ENCODE data around the gene OR7G2. TPM values are rescaled to one million over a fixed set of nuclear protein-coding genes. Genes with fewer than 3 reads are reported as not detected.
"Not testable (repeated sequence)": the region's sequence is repeated elsewhere in the genome, so short reads cannot be mapped to it uniquely, and the experiment has no call there.

Gene OR7G2
- total RNA-seq, 2 donors from 2014 or later, result not detected

DNA sequence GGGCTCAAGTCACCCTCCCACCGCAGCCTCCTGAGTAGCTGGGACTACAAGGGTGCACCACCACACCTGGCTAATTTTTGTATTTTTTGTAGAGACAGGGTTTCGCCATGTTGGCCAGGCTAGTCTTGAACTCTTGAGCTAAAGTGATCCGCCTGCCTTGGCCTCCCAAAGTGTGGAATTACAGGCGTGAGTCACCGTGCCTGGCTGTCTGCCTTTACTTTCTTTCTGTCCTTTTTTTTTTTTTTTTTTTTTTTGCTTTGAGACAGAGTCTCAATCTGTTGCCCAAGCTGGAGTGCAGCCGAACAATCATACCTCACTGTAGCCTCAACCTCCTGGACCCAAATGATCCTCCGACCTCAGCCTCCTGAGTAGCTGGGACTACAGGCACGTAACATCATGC, 45.4 kb downstream of the OR7G2 start:
- no peaks in the 10 kb centered on the region for H3K4me1 Mint-ChIP-seq (ENCODE audit: low read depth)
- ATAC-seq (replicated peaks in 1 of 2), result no peak
- H3K27ac Mint-ChIP-seq, result no peak overlapping the region

GRCh38 chr19:9060564-9061340, 46.5 kb downstream of the OR7G2 start:
- no peak overlapping the region for H3K27ac Mint-ChIP-seq
- H3K4me1 Mint-ChIP-seq (ENCODE audit: low read depth), result no peaks in the 10 kb centered on the region
- DNase-seq, result no peak
- no peaks in the 10 kb centered on the region for H3K36me3 Mint-ChIP-seq (ENCODE audit: insufficient read depth in 2 of 2)
- H3K27me3 Mint-ChIP-seq (ENCODE audit: low read depth), result no peaks in the 10 kb centered on the region
- no peak overlapping the region for H3K4me3 Mint-ChIP-seq
- no peak for ATAC-seq (replicated peaks in 1 of 2)
- H3K9me3 Mint-ChIP-seq, result no peaks in the 10 kb centered on the region

More for the DNA sequence above, 45.4 kb downstream of the OR7G2 start:
- DNase-seq, result no peak
- no peaks in the 10 kb centered on the region for H3K27me3 Mint-ChIP-seq (ENCODE audit: low read depth)
- no peaks in the 10 kb centered on the region for H3K9me3 Mint-ChIP-seq
- H3K36me3 Mint-ChIP-seq (ENCODE audit: insufficient read depth in 2 of 2), result no peaks in the 10 kb centered on the region
- H3K4me3 Mint-ChIP-seq, result no peak overlapping the region

DNA sequence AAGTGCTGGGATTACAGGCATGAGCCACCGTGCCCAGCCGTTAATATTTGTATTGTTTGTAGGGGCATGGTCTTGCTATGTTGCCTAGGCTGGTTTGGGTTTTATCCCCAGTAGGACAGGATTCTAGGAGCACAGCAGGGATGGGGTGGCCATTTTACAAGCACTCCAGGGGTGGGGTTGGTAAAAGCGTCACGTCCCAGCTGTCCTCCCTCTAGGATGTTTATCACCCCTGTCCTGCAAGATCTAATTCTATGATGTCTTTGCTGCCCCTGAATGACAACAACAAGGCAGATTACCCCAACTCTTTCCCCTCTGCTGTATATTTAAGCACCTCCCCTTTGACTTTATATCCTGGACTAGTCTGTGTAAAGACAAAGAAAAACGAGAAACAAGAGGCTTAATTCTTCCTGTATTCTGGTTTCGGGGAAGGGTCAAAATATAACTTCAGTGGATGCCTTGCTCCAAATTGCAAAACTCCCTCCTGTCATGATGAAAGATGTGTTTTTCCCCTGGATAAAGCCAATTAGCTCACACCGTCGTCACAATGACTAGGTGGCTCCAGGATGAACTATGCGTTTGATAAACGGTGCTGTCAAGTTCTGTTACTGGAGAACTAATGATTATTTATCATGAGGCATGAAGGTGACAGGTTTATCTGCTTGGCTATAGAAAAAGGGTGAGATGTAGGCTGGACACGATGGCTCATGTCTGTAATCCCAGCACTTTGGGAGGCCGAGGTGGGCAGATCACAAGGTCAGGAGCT, 48.2 kb downstream of the OR7G2 start:
- Mint-ChIP-seq H3K9me3 (no peaks in the 10 kb centered on the region), H3K4me1 (ENCODE audit: low read depth) (no peaks in the 10 kb centered on the region), H3K27ac (no peak overlapping the region), H3K27me3 (ENCODE audit: low read depth) (no peaks in the 10 kb centered on the region), H3K36me3 (ENCODE audit: insufficient read depth in 2 of 2) (no peaks in the 10 kb centered on the region), H3K4me3 (no peak overlapping the region)
- DNase-seq (no peak), ATAC-seq (replicated peaks in 1 of 2) (no peak)

GRCh38 chr19:9057505-9058258, 49.6 kb downstream of the OR7G2 start:
- Mint-ChIP-seq H3K36me3 (ENCODE audit: insufficient read depth in 2 of 2) (no peaks in the 10 kb centered on the region), H3K4me3 (no peak overlapping the region), H3K27me3 (ENCODE audit: low read depth) (no peaks in the 10 kb centered on the region), H3K4me1 (ENCODE audit: low read depth) (no peaks in the 10 kb centered on the region), H3K27ac (no peak overlapping the region), H3K9me3 (no peaks in the 10 kb centered on the region)
- ATAC-seq (replicated peaks in 1 of 2) (no peak), DNase-seq (no peak)

- not testable (repeated sequence) for DNase-seq; H3K27me3 Mint-ChIP-seq (ENCODE audit: low read depth); H3K4me3 Mint-ChIP-seq; H3K27ac Mint-ChIP-seq; H3K9me3 Mint-ChIP-seq; H3K4me1 Mint-ChIP-seq (ENCODE audit: low read depth); ATAC-seq (replicated peaks in 1 of 2); H3K36me3 Mint-ChIP-seq (ENCODE audit: insufficient read depth in 2 of 2)
Observed at GRCh38 chr19:9056131-9056530, 51.1 kb downstream of the OR7G2 start.

GRCh38 chr19:9054765-9055164, 52.5 kb downstream of the OR7G2 start:
- Mint-ChIP-seq H3K27me3 (ENCODE audit: low read depth) (no peaks in the 10 kb centered on the region), H3K9me3 (no peaks in the 10 kb centered on the region), H3K27ac (no peak overlapping the region), H3K4me3 (no peak overlapping the region), H3K36me3 (ENCODE audit: insufficient read depth in 2 of 2) (no peaks in the 10 kb centered on the region), H3K4me1 (ENCODE audit: low read depth) (no peaks in the 10 kb centered on the region)
- ATAC-seq (replicated peaks in 1 of 2) (no peak), DNase-seq (no peak)

- H3K27me3 Mint-ChIP-seq (ENCODE audit: low read depth), result no peaks in the 10 kb centered on the region
- DNase-seq, result no peak
- H3K4me1 Mint-ChIP-seq (ENCODE audit: low read depth), result no peaks in the 10 kb centered on the region
- H3K36me3 Mint-ChIP-seq (ENCODE audit: insufficient read depth in 2 of 2), result no peaks in the 10 kb centered on the region
- no peak overlapping the region for H3K4me3 Mint-ChIP-seq
- H3K27ac Mint-ChIP-seq, result no peak overlapping the region
- H3K9me3 Mint-ChIP-seq, result no peaks in the 10 kb centered on the region
- ATAC-seq (replicated peaks in 1 of 2), result no peak
Observed at GRCh38 chr19:9054207-9054606, 53.1 kb downstream of the OR7G2 start.

DNA sequence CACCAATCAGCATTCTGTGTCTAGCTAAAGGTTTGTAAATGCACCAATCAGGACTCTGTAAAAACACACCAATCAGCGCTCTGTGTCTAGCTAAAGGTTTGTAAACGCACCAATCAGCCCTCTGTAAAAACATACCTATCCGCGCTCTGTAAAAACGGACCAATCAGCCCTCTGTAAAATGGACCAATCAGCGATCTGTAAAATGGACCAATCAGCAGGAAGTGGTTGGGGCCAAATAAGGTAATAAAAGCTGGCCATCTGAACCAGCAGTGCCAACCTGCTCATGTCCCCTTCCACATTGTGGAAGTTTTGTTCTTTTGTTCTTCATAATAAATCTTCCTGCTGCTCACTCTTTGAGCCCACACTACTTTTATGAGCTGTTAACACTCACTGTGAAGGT, 53.6 kb downstream of the OR7G2 start:
- H3K9me3 Mint-ChIP-seq, H3K4me3 Mint-ChIP-seq, DNase-seq: not testable (repeated sequence)

DNA sequence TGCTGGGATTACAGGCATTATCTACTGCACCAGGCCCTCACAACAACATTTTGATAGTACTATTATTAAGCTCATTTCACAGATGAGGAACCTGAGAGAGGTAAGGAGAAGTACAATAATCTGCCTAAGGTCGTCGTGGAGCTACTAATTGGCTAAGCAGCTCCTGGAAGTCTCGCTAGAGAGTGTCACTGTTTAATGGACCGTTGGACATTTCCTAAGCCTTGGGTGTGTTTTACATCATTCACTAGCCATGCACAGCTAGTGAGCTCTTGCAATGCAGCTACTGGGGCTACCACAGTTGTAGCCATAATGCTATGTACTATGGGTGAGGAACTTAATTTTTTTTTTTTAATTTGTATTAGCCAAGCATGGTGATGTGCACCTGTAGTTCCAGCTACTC, 54.4 kb downstream of the OR7G2 start:
- ATAC-seq (replicated peaks in 1 of 2) (no peak), DNase-seq (no peak)
- no peaks in the 10 kb centered on the region for H3K36me3 Mint-ChIP-seq (ENCODE audit: insufficient read depth in 2 of 2)
- H3K4me1 Mint-ChIP-seq (ENCODE audit: low read depth), result no peaks in the 10 kb centered on the region
- no peaks in the 10 kb centered on the region for H3K27me3 Mint-ChIP-seq (ENCODE audit: low read depth)
- no peaks in the 10 kb centered on the region for H3K9me3 Mint-ChIP-seq
- no peak overlapping the region for H3K27ac Mint-ChIP-seq
- H3K4me3 Mint-ChIP-seq, result no peak overlapping the region

More for the DNA sequence above, 53.6 kb downstream of the OR7G2 start:
- not testable (repeated sequence) for ATAC-seq (replicated peaks in 1 of 2); H3K27ac Mint-ChIP-seq; H3K27me3 Mint-ChIP-seq (ENCODE audit: low read depth); H3K36me3 Mint-ChIP-seq (ENCODE audit: insufficient read depth in 2 of 2); H3K4me1 Mint-ChIP-seq (ENCODE audit: low read depth)

Other genes starting within 250 kb of the OR7G2 start
- under 1 TPM in 1 of 2 donors, not detected in 1; 0.05 TPM for gene MUC16, start 97.1 kb downstream of the OR7G2 start, total RNA-seq
- gene OR1M1, start 20.4 kb downstream of the OR7G2 start, total RNA-seq, result not detected
- gene OR7G1, start 8.3 kb upstream of the OR7G2 start, total RNA-seq, result not detected
- gene OR7G3, start 19.5 kb upstream of the OR7G2 start, total RNA-seq, result not detected
- gene ZNF317, start 32.9 kb upstream of the OR7G2 start, total RNA-seq, result 10 to 100 TPM; 44.6 to 57.4 TPM
- gene OR7D2, start 71.5 kb upstream of the OR7G2 start, total RNA-seq, result under 1 TPM; 0.14 to 0.24 TPM
- gene OR7D4, start 112.1 kb upstream of the OR7G2 start, total RNA-seq, result not detected
- gene OR7E24, start 143.5 kb upstream of the OR7G2 start, total RNA-seq, result not detected
- 10 to 100 TPM; 12.6 to 14.0 TPM for gene ZNF699, start 202.4 kb upstream of the OR7G2 start, total RNA-seq
- 10 to 100 TPM; 18.3 to 19.7 TPM for gene ZNF559, start 216.7 kb upstream of the OR7G2 start, total RNA-seq